Measurements from ENCODE around the gene ARHGAP32. TPM values are rescaled to one million over a fixed set of nuclear protein-coding genes. Genes with fewer than 3 reads are reported as not detected.
A peak's percentile ranks its signal among the peaks of the same experiment; 100 is the strongest.

The ARHGAP32 gene
- total and polyA plus RNA-seq, 2 donors (not counting 1 experiment from before 2014, with no cell fraction given): 4.0 to 9.6 TPM

GRCh38 chr11:128939591-128939990, 252.5 kb downstream of the ARHGAP32 start:
- peaks cover 8% of the 10 kb centered on the region for H3K27me3 ChIP-seq (ENCODE audit: control insufficient read depth, insufficient read depth, low read length)
- no peaks in the 10 kb centered on the region for H4K20me1 ChIP-seq (ENCODE audit: control insufficient read depth, extremely low read depth, insufficient read depth, low read length)
- no peaks in the 10 kb centered on the region for H3K4me1 ChIP-seq (ENCODE audit: control insufficient read depth, extremely low read depth, insufficient read depth, low read length)
- TF ChIP-seq CTCF (conservative IDR thresholded peaks at IDR 0.05 in 1 of 2, IDR thresholded peaks at IDR 0.05 in 1 of 2; ENCODE audit: low read depth in 1 of 2, low read length in 2 of 2): no peak
- TF ChIP-seq EZH2 (IDR thresholded peaks at IDR 0.05; ENCODE audit: low read length, missing control alignments): no peak
- H3K9me3 ChIP-seq (ENCODE audit: control insufficient read depth, insufficient read depth, low read depth, low read length): no peaks in the 10 kb centered on the region
- H3K4me3 ChIP-seq (replicated peaks in 1 of 4; ENCODE audit: control extremely low read depth in 1 of 4, insufficient read depth in 1 of 4, low read depth in 3 of 4, low read length in 4 of 4): no peak overlapping the region
- DNase-seq (ENCODE audit: low read depth in 2 of 2): peak in 1 of 2 donors; percentile 31
- no peak overlapping the region for H3K27ac ChIP-seq (ENCODE audit: insufficient read depth, low read length)
- no peak overlapping the region for H2AFZ ChIP-seq (ENCODE audit: low read length)
- no peak overlapping the region for H3K9ac ChIP-seq (ENCODE audit: insufficient read depth, low read length)
- no peak overlapping the region for H3K4me2 ChIP-seq (ENCODE audit: extremely low read depth, insufficient read depth, low read length)
- no peaks in the 10 kb centered on the region for H3K36me3 ChIP-seq (ENCODE audit: control insufficient read depth, insufficient read depth, low read length)
- H3K79me2 ChIP-seq (ENCODE audit: control insufficient read depth, insufficient read depth, low read length): no peaks in the 10 kb centered on the region

- no peaks in the 10 kb centered on the region for H4K20me1 ChIP-seq (ENCODE audit: control insufficient read depth, extremely low read depth, insufficient read depth, low read length)
- H3K27ac ChIP-seq (ENCODE audit: insufficient read depth, low read length): no peak overlapping the region
- H3K27me3 ChIP-seq (ENCODE audit: control insufficient read depth, insufficient read depth, low read length): peaks cover 8% of the 10 kb centered on the region
- no peak overlapping the region for H3K4me2 ChIP-seq (ENCODE audit: extremely low read depth, insufficient read depth, low read length)
- no peaks in the 10 kb centered on the region for H3K4me1 ChIP-seq (ENCODE audit: control insufficient read depth, extremely low read depth, insufficient read depth, low read length)
- H3K9ac ChIP-seq (ENCODE audit: insufficient read depth, low read length): no peak overlapping the region
- H2AFZ ChIP-seq (ENCODE audit: low read length): no peak overlapping the region
- TF ChIP-seq CTCF (conservative IDR thresholded peaks at IDR 0.05 in 1 of 2, IDR thresholded peaks at IDR 0.05 in 1 of 2; ENCODE audit: low read depth in 1 of 2, low read length in 2 of 2): no peak
- no peak for TF ChIP-seq EZH2 (IDR thresholded peaks at IDR 0.05; ENCODE audit: low read length, missing control alignments)
- H3K36me3 ChIP-seq (ENCODE audit: control insufficient read depth, insufficient read depth, low read length): no peaks in the 10 kb centered on the region
- H3K4me3 ChIP-seq (replicated peaks in 1 of 4; ENCODE audit: control extremely low read depth in 1 of 4, insufficient read depth in 1 of 4, low read depth in 3 of 4, low read length in 4 of 4): no peak overlapping the region
- no peaks in the 10 kb centered on the region for H3K79me2 ChIP-seq (ENCODE audit: control insufficient read depth, insufficient read depth, low read length)
- no peaks in the 10 kb centered on the region for H3K9me3 ChIP-seq (ENCODE audit: control insufficient read depth, insufficient read depth, low read depth, low read length)
- no peak for DNase-seq (ENCODE audit: low read depth in 2 of 2)
Observed at GRCh38 chr11:128938156-128938885, 253.8 kb downstream of the ARHGAP32 start.

GRCh38 chr11:128937480-128937879, 254.6 kb downstream of the ARHGAP32 start:
- H3K9ac ChIP-seq (ENCODE audit: insufficient read depth, low read length): no peak overlapping the region
- H3K27me3 ChIP-seq (ENCODE audit: control insufficient read depth, insufficient read depth, low read length): peaks cover 8% of the 10 kb centered on the region
- DNase-seq (ENCODE audit: low read depth in 2 of 2): no peak
- no peaks in the 10 kb centered on the region for H3K79me2 ChIP-seq (ENCODE audit: control insufficient read depth, insufficient read depth, low read length)
- no peak overlapping the region for H3K27ac ChIP-seq (ENCODE audit: insufficient read depth, low read length)
- H4K20me1 ChIP-seq (ENCODE audit: control insufficient read depth, extremely low read depth, insufficient read depth, low read length): no peaks in the 10 kb centered on the region
- no peak overlapping the region for H3K4me3 ChIP-seq (replicated peaks in 1 of 4; ENCODE audit: control extremely low read depth in 1 of 4, insufficient read depth in 1 of 4, low read depth in 3 of 4, low read length in 4 of 4)
- H3K4me1 ChIP-seq (ENCODE audit: control insufficient read depth, extremely low read depth, insufficient read depth, low read length): no peaks in the 10 kb centered on the region
- TF ChIP-seq EZH2 (IDR thresholded peaks at IDR 0.05; ENCODE audit: low read length, missing control alignments) (no peak), CTCF (conservative IDR thresholded peaks at IDR 0.05 in 1 of 2, IDR thresholded peaks at IDR 0.05 in 1 of 2; ENCODE audit: low read depth in 1 of 2, low read length in 2 of 2) (no peak)
- no peaks in the 10 kb centered on the region for H3K36me3 ChIP-seq (ENCODE audit: control insufficient read depth, insufficient read depth, low read length)
- H3K4me2 ChIP-seq (ENCODE audit: extremely low read depth, insufficient read depth, low read length): no peak overlapping the region
- no peaks in the 10 kb centered on the region for H3K9me3 ChIP-seq (ENCODE audit: control insufficient read depth, insufficient read depth, low read depth, low read length)
- H2AFZ ChIP-seq (ENCODE audit: low read length): no peak overlapping the region

Data from fibroblast of lung (primary cell).